ENCODE results near the gene NDFIP1.

Gene NDFIP1

GRCh38 chr5:142199388-142199787 lies 90.8 kb downstream of the NDFIP1 start (continued):
- no peak for TF ChIP-seq HOXA7 (CRISPR knock-in tag; IDR thresholded peaks at IDR 0.05; ENCODE audit: borderline replicate concordance)
- TF ChIP-seq SP2 (tag by site-specific recombination; IDR thresholded peaks at IDR 0.05), result no peak
- no peak for TF ChIP-seq ZIC2 (tag by site-specific recombination; IDR thresholded peaks at IDR 0.05)
- TF ChIP-seq ZNF221 (tag by site-specific recombination; IDR thresholded peaks at IDR 0.05; ENCODE audit: borderline replicate concordance), result no peak

GRCh38 chr5:142200387-142200786 lies 91.8 kb downstream of the NDFIP1 start:
- CTCF ChIA-PET, result no interaction called here
- POLR2A ChIA-PET, result no interaction called here
- Histone ChIP-seq H3K36me3 (ENCODE audit: control insufficient read depth in 2 of 2, insufficient read depth in 1 of 2, low read length in 2 of 2) (no peaks in the 10 kb centered on the region), H3K4me1 (ENCODE audit: control insufficient read depth, insufficient read depth, low read length) (no peaks in the 10 kb centered on the region), H3K9me3 (ENCODE audit: control insufficient read depth, insufficient read depth, low read depth, low read length) (no peaks in the 10 kb centered on the region), H3K4me3 (ENCODE audit: low read depth, low read length) (no peak overlapping the region), H3K27ac (ENCODE audit: extremely low read depth, low read depth, low read length) (no peak overlapping the region)
- TF ChIP-seq ZNF148 (tag by site-specific recombination; IDR thresholded peaks at IDR 0.05; ENCODE audit: borderline replicate concordance) (no peak), RBAK (tag by site-specific recombination; IDR thresholded peaks at IDR 0.05) (no peak), ZBTB11 (tag by site-specific recombination; conservative IDR thresholded peaks at IDR 0.05; ENCODE audit: low read depth) (no peak), TSHZ1 (tag by site-specific recombination; IDR thresholded peaks at IDR 0.05; ENCODE audit: borderline replicate concordance) (no peak), ZNF747 (tag by site-specific recombination; IDR thresholded peaks at IDR 0.05) (no peak), ZNF692 (tag by site-specific recombination; IDR thresholded peaks at IDR 0.05) (no peak), ZNF621 (tag by site-specific recombination; IDR thresholded peaks at IDR 0.05) (no peak), ZNF600 (tag by site-specific recombination; IDR thresholded peaks at IDR 0.05) (no peak), ZNF776 (tag by site-specific recombination; IDR thresholded peaks at IDR 0.05; ENCODE audit: borderline replicate concordance) (no peak), ZNF16 (tag by site-specific recombination; IDR thresholded peaks at IDR 0.05; ENCODE audit: low read depth) (no peak), ZNF768 (tag by site-specific recombination; IDR thresholded peaks at IDR 0.05) (no peak), ZBTB21 (tag by site-specific recombination; IDR thresholded peaks at IDR 0.05) (no peak), OSR2 (tag by site-specific recombination; IDR thresholded peaks at IDR 0.05) (no peak), ZNF133 (tag by site-specific recombination; IDR thresholded peaks at IDR 0.05) (no peak), ZNF670 (tag by site-specific recombination; IDR thresholded peaks at IDR 0.05; ENCODE audit: low read depth) (no peak), ZNF214 (tag by site-specific recombination; IDR thresholded peaks at IDR 0.05; ENCODE audit: borderline replicate concordance) (no peak), SALL2 (tag by site-specific recombination; IDR thresholded peaks at IDR 0.05; ENCODE audit: borderline replicate concordance) (no peak), MEIS1 (CRISPR knock-in tag; IDR thresholded peaks at IDR 0.05; ENCODE audit: borderline replicate concordance) (no peak), ZNF146 (tag by site-specific recombination; IDR thresholded peaks at IDR 0.05) (no peak)

All from HEK293 (cell line).